Hypothalamus (tissue), 51 donors: Measurements from ENCODE around the gene GUSB.
"Not testable (repeated sequence)": the region's sequence is repeated elsewhere in the genome, so short reads cannot be mapped to it uniquely, and the experiment has no call there.

Experiments
- DNase-seq, 51 donors: peaks; one replicate each; lab custom pipeline; 2025; lab: John Stamatoyannopoulos, UW

Gene GUSB

GRCh38 chr7:65981965-65982792 is at the start of gene GUSB:
Gene GUSB (minus strand): TSS chr7:65982213. CDS start chr7:65982183, 30 bp downstream.
- peak; percentile 38 to 95 (median 86) for DNase-seq

GRCh38 chr7:66028342-66028741 is 46.3 kb upstream of the GUSB start:
- not testable (repeated sequence) for DNase-seq

GRCh38 chr7:66016131-66016461 is 34.1 kb upstream of the GUSB start:
- DNase-seq = no peak

GRCh38 chr7:66015440-66016130 is 33.6 kb upstream of the GUSB start:
- no peak for DNase-seq

GRCh38 chr7:66013938-66014337 is 31.9 kb upstream of the GUSB start:
- DNase-seq = peak in 11 of 51 donors; percentile 0 to 11 (median 3)

- no peak for DNase-seq
Measured at GRCh38 chr7:66007232-66007631, 25.2 kb upstream of the GUSB start.

GRCh38 chr7:66005115-66005671 is 23.2 kb upstream of the GUSB start:
- DNase-seq = not testable (repeated sequence)

GRCh38 chr7:66000823-66001417 is 18.9 kb upstream of the GUSB start:
- DNase-seq = not testable (repeated sequence)

GRCh38 chr7:65994984-65995383 is 13.0 kb upstream of the GUSB start:
- not testable (repeated sequence) for DNase-seq

GRCh38 chr7:65992526-65992925 is 10.5 kb upstream of the GUSB start:
- no peak for DNase-seq

GRCh38 chr7:65991829-65992228 is 9.8 kb upstream of the GUSB start:
- not testable (repeated sequence) for DNase-seq

GRCh38 chr7:65989694-65990080 is 7.7 kb upstream of the GUSB start:
- no peak for DNase-seq

GRCh38 chr7:65988503-65988902 is 6.5 kb upstream of the GUSB start:
- not testable (repeated sequence) for DNase-seq

GRCh38 chr7:65988084-65988483 is 6.1 kb upstream of the GUSB start:
- DNase-seq = no peak

- no peak for DNase-seq
Measured at GRCh38 chr7:65983965-65984658, 2.1 kb upstream of the GUSB start.

GRCh38 chr7:65980478-65981250 is 1.3 kb downstream of the GUSB start:
- DNase-seq = peak in 15 of 51 donors; percentile 0 to 24 (median 10)

GRCh38 chr7:65979583-65980477 is 2.2 kb downstream of the GUSB start:
- no peak for DNase-seq

- DNase-seq = no peak
Measured at GRCh38 chr7:65978891-65979582, 3.0 kb downstream of the GUSB start.
